Omental fat pad (tissue), 4 donors: ENCODE measurements around the gene NCOA1. TPM values are rescaled to one million over a fixed set of nuclear protein-coding genes. Genes with fewer than 3 reads are reported as not detected.
A peak's percentile ranks its signal among the peaks of the same experiment; 100 is the strongest.

Experiments
- ATAC-seq: fragments of 150-250 bp; one replicate; pipeline ENCODE4 v1.9.1; 2016; ENCODE audit warnings: mild to moderate bottlenecking, moderate library complexity; ENCODE audit not compliant: low FRiP score
- DNase-seq: peaks from one replicate; pipeline ENCODE4 v3.0.0-alpha.2; 2019; ENCODE audit warnings: low spot score
- total RNA-seq, 4 donors: library from RNA; depleted of rRNA; stranded (reverse); fragments of >200 nt; gene quantifications; one replicate each; pipeline ENCODE4 v1.1.0, GENCODE V29; 2016
- TF ChIP-seq, protein P1 (sequence below), 3 donors: fragments of 450-650 bp; IDR thresholded peaks; one replicate each; pipeline ENCODE4 v1.5.1; 2016 to 2017; ENCODE audit warnings: antibody characterized with exemption in 3 of 3, mild to moderate bottlenecking in 3 of 3, moderate library complexity in 2 of 3

The NCOA1 gene
- total RNA-seq, 4 donors from 2014 or later, result 46.8 to 80.1 (median 50.1) TPM

DNA sequence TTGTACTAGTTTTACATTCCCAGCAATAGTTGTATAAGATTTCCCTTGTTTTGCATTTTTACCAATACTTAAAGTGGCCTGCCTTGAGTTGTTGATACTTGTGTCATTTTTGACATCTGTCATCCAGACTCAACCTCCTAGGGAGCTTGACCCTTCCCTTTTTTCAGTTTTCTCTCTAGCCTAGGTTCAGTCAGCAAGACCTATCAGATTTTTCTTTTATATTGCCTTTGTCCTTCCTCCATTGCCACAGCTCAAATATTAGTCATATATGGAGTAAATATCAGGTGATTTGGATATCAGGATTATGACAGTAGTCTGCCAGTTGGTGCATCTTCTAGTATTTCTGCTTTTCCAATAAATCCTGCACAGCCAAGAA, 315.6 kb downstream of the NCOA1 start:
- ATAC-seq, result no peak
- DNase-seq, result no peak
- TF ChIP-seq, protein P1, sequence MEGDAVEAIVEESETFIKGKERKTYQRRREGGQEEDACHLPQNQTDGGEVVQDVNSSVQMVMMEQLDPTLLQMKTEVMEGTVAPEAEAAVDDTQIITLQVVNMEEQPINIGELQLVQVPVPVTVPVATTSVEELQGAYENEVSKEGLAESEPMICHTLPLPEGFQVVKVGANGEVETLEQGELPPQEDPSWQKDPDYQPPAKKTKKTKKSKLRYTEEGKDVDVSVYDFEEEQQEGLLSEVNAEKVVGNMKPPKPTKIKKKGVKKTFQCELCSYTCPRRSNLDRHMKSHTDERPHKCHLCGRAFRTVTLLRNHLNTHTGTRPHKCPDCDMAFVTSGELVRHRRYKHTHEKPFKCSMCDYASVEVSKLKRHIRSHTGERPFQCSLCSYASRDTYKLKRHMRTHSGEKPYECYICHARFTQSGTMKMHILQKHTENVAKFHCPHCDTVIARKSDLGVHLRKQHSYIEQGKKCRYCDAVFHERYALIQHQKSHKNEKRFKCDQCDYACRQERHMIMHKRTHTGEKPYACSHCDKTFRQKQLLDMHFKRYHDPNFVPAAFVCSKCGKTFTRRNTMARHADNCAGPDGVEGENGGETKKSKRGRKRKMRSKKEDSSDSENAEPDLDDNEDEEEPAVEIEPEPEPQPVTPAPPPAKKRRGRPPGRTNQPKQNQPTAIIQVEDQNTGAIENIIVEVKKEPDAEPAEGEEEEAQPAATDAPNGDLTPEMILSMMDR (IDR thresholded peaks at IDR 0.05), result no peak

DNA sequence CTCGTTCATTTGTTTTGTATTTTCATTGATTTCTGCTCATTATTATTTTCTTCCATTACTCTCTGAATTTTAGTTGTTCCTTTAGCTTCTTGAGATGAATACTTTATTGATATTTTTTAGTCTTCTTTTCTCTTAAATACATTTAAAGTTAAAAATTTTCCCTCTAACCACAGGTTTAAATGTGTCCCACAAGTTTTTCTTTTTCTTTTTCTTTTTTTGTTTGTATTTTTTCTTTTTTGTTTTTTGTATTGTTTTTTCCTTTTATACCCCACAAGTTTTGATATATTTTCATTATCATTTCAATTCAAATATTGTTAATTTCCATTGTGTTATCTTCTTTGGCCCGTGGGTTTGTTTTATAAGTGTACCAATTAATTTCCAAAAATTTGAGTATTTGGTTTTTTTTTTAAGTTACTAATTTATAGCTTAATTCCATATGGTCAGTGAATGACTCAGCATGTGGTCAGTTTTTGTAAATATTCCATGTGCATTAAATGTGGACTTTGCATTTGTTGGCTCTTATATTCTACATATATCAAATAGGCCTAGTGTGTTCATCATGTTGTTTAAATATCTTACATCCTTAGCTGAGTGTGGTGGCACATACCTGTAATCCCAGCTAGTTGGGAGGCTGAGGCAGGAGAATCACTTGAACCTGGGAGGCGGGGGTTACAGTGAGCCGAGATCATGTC, 318.4 kb downstream of the NCOA1 start:
- no peak for ATAC-seq
- TF ChIP-seq, protein P1 (IDR thresholded peaks at IDR 0.05), result no peak
- DNase-seq, result no peak

DNA sequence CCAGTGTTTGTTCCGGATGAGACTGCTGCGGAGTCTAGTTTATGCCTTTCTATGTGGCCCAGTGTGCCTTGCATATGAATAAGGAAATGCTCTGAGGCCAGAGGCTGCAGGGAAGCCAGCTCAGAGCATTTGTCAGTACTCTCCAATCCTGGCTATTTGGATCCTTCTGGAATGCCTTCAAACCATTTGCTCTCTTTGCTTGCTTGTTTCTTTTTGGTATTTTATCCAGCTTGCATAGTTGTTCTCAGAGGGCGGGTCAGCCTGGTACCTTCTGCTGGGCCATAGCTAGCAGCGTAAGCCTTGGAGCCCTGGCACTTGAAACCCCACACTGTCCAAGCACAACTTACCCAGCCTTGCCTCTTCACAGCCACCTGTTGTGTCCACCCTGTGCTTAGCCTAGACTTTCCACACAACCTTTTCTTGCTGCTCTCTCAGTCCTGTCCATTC, 322.7 kb downstream of the NCOA1 start:
- DNase-seq, result no peak
- ATAC-seq, result no peak
- TF ChIP-seq, protein P1 (IDR thresholded peaks at IDR 0.05), result no peak

DNA sequence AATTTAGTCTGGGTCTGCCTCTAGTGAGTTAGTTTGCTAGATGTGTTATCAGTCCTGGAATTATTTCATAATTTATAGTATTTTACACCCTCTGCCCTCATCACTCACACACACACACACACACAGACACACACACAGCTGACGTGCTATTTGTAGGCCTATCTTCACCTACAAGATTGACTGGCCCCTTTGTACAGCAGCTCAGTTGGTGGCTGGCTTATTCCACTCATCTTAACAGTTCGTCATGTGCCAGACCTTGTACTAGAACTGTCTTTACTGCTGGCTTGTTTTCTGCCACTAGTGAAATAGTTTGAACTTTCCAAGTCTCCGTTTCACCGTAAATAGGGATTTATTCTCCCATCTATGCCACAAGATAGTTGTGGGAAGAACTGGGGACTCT, 323.5 kb downstream of the NCOA1 start:
- TF ChIP-seq, protein P1 (IDR thresholded peaks at IDR 0.05), result no peak
- DNase-seq (no peak), ATAC-seq (no peak)

DNA sequence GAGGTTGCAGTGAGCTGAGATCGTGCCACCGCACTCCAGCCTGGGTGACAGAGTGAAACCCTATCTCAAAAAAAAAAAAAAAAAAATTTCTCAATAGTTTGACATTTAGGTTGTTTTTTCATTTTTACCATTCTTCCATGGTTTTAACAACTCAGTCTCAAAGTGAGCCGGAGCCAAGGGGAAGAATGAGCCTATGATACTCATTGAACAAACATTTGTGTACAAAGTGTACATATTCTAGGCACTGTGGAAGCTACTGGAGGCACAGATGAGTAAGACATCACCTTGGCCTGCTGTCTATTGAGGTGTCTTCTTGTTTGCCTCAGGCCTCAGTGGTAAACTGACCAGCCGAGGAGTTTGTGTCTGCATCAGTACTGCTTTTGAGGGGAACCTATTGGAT, 324.1 kb downstream of the NCOA1 start:
- no peak for ATAC-seq

DNA sequence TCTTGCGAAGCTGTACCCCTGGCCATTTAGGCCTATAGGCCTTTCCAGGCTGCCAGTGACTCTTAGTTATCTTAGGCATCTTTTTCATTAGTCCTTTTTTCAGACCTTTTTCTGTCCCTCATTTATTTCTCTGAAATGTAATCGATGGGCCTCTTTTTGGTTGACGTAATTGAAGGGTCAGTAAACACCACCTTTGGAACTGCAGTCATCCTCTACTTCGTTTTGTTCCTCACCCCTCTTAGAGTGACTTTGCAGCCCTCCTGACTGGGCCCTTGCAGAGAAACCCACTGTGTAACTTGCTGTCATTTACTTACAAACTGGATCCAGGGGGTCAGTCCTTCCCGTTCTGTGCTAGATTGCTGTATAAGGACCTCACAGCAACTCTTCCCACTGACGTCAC, 325.4 kb downstream of the NCOA1 start:
- DNase-seq (no peak), ATAC-seq (no peak)
- TF ChIP-seq, protein P1 (IDR thresholded peaks at IDR 0.05), result no peak

More for the DNA sequence above, 324.1 kb downstream of the NCOA1 start:
- TF ChIP-seq, protein P1 (IDR thresholded peaks at IDR 0.05), result no peak
- no peak for DNase-seq

DNA sequence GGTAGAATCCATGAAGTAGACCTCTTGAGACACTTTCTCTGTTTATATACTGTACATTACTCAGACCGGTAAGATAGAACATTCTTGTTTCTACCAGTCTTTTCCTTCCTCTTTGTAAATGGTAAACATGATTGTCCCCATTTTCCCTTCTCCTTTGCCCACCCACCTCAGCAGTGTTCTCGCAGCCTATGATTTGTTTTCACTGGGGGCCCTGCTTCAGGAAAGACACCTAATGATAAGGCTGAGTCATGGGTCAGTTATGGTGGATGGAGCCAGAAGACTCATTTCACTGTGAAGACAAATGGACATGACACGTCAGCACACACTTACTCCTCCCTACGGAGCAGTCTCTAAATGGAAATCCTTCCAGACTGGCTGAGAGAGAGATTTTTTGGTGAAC, 325.8 kb downstream of the NCOA1 start:
- peak; percentile 81 for ATAC-seq

More for the DNA sequence above, 325.8 kb downstream of the NCOA1 start:
- TF ChIP-seq, protein P1 (IDR thresholded peaks at IDR 0.05), result no peak
- no peak for DNase-seq
